CD4-positive, alpha-beta T cell treated with Interleukin-12 subunit alpha and Interleukin-12 subunit beta, for 1 hour (primary cell): ENCODE measurements around the gene EVC.
A peak's percentile ranks its signal among the peaks of the same experiment; 100 is the strongest.
"Not testable (repeated sequence)": the region's sequence is repeated elsewhere in the genome, so short reads cannot be mapped to it uniquely, and the experiment has no call there.

Experiments used
- DNase-seq: peaks from one replicate; pipeline ENCODE4 v3.0.0-alpha.2; 2020

Gene EVC

GRCh38 chr4:5793514-5793913, 82.5 kb downstream of the EVC start:
- no peak for DNase-seq

DNA sequence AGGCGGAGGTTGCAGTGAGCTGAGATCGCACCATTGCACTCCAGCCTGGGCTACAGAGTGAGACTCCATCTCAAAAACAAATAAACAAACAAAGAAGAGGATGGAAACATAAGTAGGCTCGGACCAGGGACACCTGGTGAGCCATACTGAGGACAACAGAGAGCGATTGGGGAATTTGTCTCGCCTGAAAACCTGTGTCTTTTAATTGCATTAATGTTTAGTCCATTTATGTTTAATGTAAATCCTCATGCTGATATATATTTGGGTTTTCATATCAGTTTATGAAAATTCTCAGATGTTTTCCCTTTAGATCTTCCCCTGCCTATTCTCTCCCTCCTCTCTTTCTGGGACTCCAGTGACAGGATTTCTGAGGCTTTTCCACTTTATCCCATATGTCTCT, 84.6 kb downstream of the EVC start:
- no peak for DNase-seq

DNA sequence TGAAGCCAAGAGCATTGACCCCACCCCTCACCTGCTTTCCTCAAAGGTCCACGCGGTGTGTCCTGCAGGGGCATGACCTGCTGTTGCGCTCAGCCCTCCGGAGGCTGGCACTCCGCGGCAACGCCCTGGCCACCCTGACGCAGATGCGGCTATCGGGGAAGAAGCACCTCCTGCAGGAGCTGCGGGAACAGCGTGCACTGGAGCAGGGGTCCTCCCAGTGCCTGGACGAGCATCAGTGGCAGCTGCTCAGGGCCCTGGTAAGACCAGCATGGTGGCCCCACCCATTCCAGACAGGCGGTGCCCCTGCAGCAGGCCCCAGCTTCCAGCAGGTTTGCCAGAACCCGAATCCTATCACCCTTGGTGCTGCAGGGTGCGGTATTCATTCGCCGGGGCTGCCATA, 86.0 kb downstream of the EVC start:
- DNase-seq: no peak

DNA sequence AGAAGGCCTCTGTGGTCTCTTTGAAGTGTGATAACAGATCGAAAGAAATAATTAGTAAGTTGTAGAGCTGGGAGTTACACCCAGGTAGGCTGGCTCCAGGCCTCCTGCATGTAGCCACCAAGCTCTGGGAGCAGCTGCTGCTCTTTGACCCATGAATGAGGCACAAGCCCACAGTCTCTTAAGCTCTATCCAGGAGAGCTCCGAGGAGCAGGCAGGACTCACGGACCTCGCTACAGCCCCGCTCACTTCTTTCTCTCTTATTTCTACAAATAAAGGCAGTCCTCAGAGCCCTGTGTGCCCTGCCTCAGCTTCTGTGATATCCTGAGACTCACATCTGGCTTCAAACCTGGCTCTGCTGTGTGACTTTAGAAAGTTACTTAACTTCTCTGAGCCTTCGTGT, 86.9 kb downstream of the EVC start:
- DNase-seq: no peak

GRCh38 chr4:5798462-5798861, 87.5 kb downstream of the EVC start:
- no peak for DNase-seq

- no peak for DNase-seq
Measured at GRCh38 chr4:5798946-5799345, 87.9 kb downstream of the EVC start.

DNA sequence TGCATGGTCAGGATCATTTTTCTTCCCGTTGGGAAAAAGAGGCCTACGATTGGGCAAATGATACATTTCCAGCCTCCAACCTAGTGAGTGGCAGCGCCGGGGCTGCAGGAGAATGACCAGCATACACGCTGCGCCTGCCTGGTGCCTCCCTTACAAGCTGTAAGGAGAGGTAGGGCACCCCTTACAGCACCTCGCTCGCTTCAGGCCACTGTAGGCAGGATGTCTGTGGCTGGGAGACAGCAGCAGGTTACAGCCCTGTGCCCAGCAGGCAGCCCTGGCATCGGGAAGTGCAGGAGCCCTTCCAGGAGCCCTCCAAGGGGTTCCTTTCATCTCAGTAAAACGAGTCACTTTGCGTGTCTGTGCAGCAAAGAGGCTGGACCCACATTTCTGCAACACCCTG, 88.4 kb downstream of the EVC start:
- DNase-seq: no peak

- DNase-seq: no peak
Measured at GRCh38 chr4:5800496-5800895, 89.5 kb downstream of the EVC start.

GRCh38 chr4:5801696-5802095, 90.7 kb downstream of the EVC start:
- no peak for DNase-seq

DNA sequence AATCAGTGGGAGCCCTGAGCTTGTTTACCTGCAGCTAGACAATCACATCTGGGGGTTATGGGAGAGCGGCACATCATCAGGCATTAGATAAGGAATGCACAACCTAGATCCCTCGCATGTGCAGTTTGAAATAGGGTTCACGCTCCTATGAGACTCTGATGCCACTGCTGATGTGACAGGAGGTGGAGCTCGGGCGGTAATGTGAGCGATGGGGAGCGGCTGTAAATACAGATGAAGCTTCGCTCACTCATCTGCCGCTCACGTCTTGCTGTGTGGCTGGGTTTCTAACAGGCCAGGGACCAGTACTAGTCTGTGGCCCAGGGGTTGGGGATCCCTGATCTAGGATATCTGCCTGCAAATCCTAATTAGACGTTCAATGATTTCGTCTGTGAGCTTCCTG, 91.6 kb downstream of the EVC start:
- no peak for DNase-seq

- DNase-seq: no peak
Measured at GRCh38 chr4:5804656-5805055, 93.7 kb downstream of the EVC start.

- no peak for DNase-seq
Measured at GRCh38 chr4:5805270-5805669, 94.3 kb downstream of the EVC start.

DNA sequence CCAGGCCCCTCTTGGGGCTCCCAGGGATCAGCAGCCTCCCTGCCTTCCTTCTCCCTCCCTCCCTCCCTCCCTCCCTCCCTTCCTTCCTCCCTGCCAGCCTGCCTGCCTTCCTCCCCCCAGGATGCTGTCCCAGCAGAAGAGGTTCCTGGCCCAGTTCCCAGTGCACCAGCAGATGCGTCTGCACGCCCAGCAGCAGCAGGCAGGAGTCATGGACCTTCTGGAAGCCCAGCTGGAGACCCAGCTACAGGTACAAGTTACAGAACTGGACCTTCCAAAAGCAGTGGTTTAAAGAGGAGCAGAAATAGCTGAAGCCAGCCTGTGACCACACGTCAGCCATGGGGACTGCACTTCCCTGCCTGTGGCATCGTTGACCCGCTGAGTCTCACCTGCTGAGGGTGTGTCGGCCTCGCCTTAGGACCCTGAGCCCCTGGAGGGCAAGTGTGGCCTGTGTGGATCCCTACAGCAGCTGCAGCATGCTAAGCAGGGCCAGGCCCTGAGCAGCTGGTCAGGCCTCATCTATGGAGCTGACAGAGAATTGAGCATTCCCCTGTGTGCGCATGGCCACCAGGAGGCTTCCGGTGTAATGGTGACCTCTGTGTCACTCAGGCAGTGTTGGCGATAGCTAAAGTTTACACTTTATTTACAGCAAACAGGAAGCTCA, 97.2 kb downstream of the EVC start:
- DNase-seq: no peak

- no peak for DNase-seq
Measured at GRCh38 chr4:5809216-5809776, 98.3 kb downstream of the EVC start.

GRCh38 chr4:5810151-5810550, 99.2 kb downstream of the EVC start:
- no peak for DNase-seq

DNA sequence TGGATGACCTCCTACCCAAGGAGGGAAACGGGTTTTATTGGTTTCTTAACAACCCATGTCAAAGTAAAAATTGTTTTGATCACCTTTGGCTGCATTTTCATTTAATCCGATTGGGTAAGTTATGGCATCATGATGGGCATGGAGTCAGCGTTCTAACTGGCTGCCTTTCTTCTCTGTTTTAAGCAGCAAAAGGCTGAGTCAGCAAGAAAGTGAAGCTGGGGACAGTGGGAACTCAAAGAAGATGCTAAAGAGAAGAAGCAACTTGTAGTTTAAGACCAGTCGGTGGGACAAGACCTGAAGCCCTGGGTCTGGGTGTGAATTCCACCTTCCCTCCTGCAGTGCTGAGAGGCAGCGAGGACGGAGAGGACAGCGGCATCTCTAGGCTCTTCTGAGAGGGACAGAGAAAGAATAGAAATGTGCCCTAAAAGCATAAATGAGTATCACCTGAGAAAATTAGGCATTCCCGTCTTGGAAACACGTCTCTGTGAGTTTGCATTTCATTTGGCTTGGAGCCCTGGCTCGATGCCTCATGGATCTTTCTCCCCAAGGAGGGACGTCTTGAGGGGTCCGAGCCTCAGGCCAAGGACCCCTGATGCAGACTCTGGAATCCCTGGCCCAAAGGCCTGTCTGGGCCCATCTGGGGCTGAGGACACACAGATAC, 99.9 kb downstream of the EVC start:
- no peak for DNase-seq

DNA sequence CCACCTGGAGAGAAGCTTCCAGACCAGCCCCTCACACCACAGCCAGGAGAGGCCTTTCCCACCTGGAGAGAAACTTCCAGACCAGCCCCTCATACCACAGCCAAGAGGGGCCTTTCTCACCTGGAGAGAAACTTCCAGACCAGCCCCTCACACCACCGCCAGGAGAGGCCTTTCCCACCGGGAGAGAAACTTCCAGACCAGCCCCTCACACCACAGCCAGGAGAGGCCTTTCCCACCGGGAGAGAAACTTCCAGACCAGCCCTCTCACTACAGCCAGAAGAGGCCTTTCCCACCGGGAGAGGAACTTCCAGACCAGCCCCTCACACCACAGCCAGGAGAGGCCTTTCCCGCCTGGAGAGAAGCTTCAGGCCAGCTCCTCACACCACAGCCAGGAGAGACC, 101.1 kb downstream of the EVC start:
- not testable (repeated sequence) for DNase-seq

GRCh38 chr4:5812506-5813229, 101.7 kb downstream of the EVC start:
- peak; percentile 31 for DNase-seq

DNA sequence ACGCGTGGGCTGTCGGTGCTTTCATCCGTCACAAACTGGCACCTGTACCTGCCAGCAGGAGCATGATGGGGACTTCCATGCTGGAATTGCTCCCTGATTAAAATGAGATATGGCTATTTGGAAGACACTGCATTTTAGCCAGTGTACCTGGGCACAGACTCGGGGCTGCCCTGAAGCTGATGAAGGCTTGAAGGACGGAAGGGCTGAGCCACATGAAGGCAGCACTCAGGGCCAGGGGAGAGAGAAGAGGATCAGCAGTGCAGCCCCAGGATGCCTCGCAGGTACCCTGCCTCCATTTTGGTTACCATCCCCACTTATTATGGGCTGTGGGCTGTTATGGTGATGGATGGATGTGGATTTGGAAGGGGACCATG, 102.9 kb downstream of the EVC start:
- DNase-seq: no peak

DNA sequence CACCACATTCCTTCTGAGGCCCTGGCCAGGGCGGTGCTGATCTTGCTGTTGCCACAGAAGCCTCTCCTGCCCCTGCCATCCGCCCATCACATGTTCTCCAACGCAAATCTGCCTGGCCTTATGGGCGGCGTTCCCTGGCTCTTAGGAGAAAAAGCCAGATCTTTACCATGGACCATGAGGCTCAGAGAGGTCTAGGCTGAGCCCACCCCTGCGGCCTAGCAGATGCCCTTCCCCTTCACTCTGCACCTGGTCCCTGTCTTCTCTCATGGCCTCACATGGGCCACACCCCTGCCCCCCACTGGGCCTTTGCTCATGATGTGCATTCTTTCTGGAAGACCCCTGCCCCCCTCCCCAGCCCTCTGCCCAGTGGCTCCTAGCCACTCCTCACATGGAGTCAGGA, 103.4 kb downstream of the EVC start:
- no peak for DNase-seq

DNA sequence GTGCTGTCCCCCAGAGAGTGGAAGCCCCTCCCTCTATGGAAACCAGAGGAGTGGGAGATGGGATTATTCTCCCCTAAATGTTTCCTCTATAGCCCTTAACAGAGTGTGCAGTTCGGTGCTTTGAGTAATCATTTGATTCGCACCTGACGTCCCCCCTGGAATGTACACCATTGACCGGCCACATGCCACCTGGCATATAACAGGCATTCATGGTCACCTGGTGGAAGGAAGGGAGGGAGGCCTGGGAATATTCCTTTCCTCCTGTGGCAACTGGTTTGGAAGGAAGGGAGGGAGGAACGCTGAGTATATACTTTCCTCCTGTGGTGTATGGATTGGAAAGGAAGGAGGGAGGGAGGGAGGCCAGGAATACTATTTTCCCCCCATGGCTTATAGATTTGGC, 104.6 kb downstream of the EVC start:
- no peak for DNase-seq

GRCh38 chr4:5816101-5816500, 105.1 kb downstream of the EVC start:
- DNase-seq: no peak

GRCh38 chr4:5816851-5817375, 105.9 kb downstream of the EVC start:
- no peak for DNase-seq
